Endothelial cell of umbilical vein (primary cell): Measurements from ENCODE around the gene MAPK6. TPM values are rescaled to one million over a fixed set of nuclear protein-coding genes. Genes with fewer than 3 reads are reported as not detected.

Experiments used
- BruUV-seq: library from RNA; stranded (reverse); fragments of 400-500 nt; replicated peaks from 2 replicates; lab custom pipeline; 2021; lab: Mats Ljungman, UMichigan
- CTCF ChIA-PET: fragments of 300-600, 350-600 bp; sonication (Branson Sonifier 250); formaldehyde crosslinking; loops from one replicate; lab custom pipeline; 2021; ENCODE audit warnings: antibody characterized with exemption, inconsistent platforms; lab: Charles Lee
- POLR2A ChIA-PET: fragments of 300-600, 350-600 bp; sonication (Branson Sonifier 250); formaldehyde crosslinking; loops from one replicate; lab custom pipeline; 2021; ENCODE audit warnings: antibody characterized with exemption, inconsistent platforms; lab: Charles Lee
- DNase-seq: peaks from one replicate; pipeline ENCODE4 v3.0.0-alpha.2; 2011; ENCODE audit warnings: low read depth, low spot score
- FAIRE-seq: peaks from 2 replicates; lab custom pipeline; 2011; peaks lifted over from hg19 to GRCh38; lab: Jason Lieb, UNC
- H2AFZ ChIP-seq: 2 replicates; pipeline ENCODE4 v1.6.0; 2012; ENCODE audit warnings: low read depth, low read length, control low read depth, inconsistent platforms
- H3K27ac ChIP-seq: 2 replicates; pipeline ENCODE4 v1.5.1; 2011; ENCODE audit warnings: low read depth, mild to moderate bottlenecking, control low read depth, low read length, moderate library complexity; ENCODE audit not compliant: insufficient read depth
- H3K27me3 ChIP-seq, 2 experiments: 2 replicates each; pipeline versions ENCODE4 v1.6.0 to v1.6.1; 2011; ENCODE audit warnings: low read length in 2 of 2, mixed read lengths in 1 of 2; ENCODE audit not compliant: control insufficient read depth in 2 of 2, insufficient read depth in 2 of 2
- H3K36me3 ChIP-seq, 2 experiments: 2 replicates in 1 of 2; 3 replicates in 1 of 2; pipeline ENCODE4 v1.5.1; 2011; ENCODE audit warnings: low read length in 2 of 2, mild to moderate bottlenecking in 1 of 2, moderate library complexity in 1 of 2; ENCODE audit not compliant: control insufficient read depth in 2 of 2, insufficient read depth in 2 of 2; ENCODE audit errors: extremely low read depth in 1 of 2
- H3K4me1 ChIP-seq: 3 replicates; pipeline ENCODE4 v1.5.1; 2011; ENCODE audit warnings: mild to moderate bottlenecking, low read length; ENCODE audit not compliant: control insufficient read depth, insufficient read depth; ENCODE audit errors: extremely low read depth
- H3K4me2 ChIP-seq: 2 replicates; pipeline ENCODE4 v1.6.1; 2011; ENCODE audit warnings: low read length, control low read depth, mixed read lengths; ENCODE audit not compliant: insufficient read depth
- H3K4me3 ChIP-seq, 3 experiments: fragments of 200-600 bp in 1 of 3; sonication (generic), shearing (Covaris generic) in 1 of 3; replicated peaks in 1 of 3; 2 replicates each; pipeline ENCODE4 v1.5.1; 2011 to 2016; ENCODE audit warnings: control low read depth in 3 of 3, low read length in 3 of 3, mild to moderate bottlenecking in 2 of 3, inconsistent platforms in 1 of 3, low read depth in 1 of 3, moderate library complexity in 1 of 3; ENCODE audit not compliant: insufficient read depth in 1 of 3
- H3K79me2 ChIP-seq: 2 replicates; pipeline ENCODE4 v1.6.0; 2012; ENCODE audit warnings: low read length, inconsistent platforms; ENCODE audit not compliant: control insufficient read depth, insufficient read depth
- H3K9ac ChIP-seq: replicated peaks from 2 replicates; pipeline ENCODE3; 2011; ENCODE audit warnings: low read length, control low read depth; ENCODE audit not compliant: insufficient read depth; ENCODE audit errors: extremely low read depth
- H3K9me1 ChIP-seq: replicated peaks from 3 replicates; pipeline ENCODE4 v1.6.0; 2011; ENCODE audit warnings: mild to moderate bottlenecking, low read length; ENCODE audit not compliant: control insufficient read depth, insufficient read depth; ENCODE audit errors: extremely low read depth
- H3K9me3 ChIP-seq: replicated peaks from 2 replicates; pipeline ENCODE4 v1.5.1; 2012; ENCODE audit warnings: low read length, inconsistent platforms; ENCODE audit not compliant: control insufficient read depth, insufficient read depth
- H4K20me1 ChIP-seq: replicated peaks from 2 replicates; pipeline ENCODE3; 2011; ENCODE audit warnings: mild to moderate bottlenecking, low read length; ENCODE audit not compliant: control insufficient read depth, insufficient read depth; ENCODE audit errors: extremely low read depth
- CTCF ChIP-seq, 2 donors: IDR thresholded peaks; 1 replicate in 1 of 2; 2 replicates in 1 of 2; pipeline ENCODE4 v1.5.1; 2011; ENCODE audit warnings: low read length in 2 of 2, mild to moderate bottlenecking in 2 of 2, moderate library complexity in 2 of 2, control low read depth in 1 of 2, inconsistent platforms in 1 of 2, low read depth in 1 of 2; ENCODE audit not compliant: insufficient read depth in 1 of 2; ENCODE audit errors: extremely low read depth in 1 of 2
- EZH2 ChIP-seq: IDR thresholded peaks from 2 replicates; pipeline ENCODE4 v1.6.1; 2012; ENCODE audit warnings: borderline replicate concordance, low read depth, mild to moderate bottlenecking, moderate library complexity, low read length, inconsistent platforms; ENCODE audit not compliant: severe bottlenecking
- FOS ChIP-seq: IDR thresholded peaks from 2 replicates; pipeline ENCODE4 v1.6.1; 2011; ENCODE audit warnings: mild to moderate bottlenecking, low read length, moderate library complexity, borderline replicate concordance; ENCODE audit not compliant: insufficient read depth
- GATA2 ChIP-seq: IDR thresholded peaks from 2 replicates; pipeline ENCODE4 v1.7.0; 2011; ENCODE audit warnings: low read depth, mild to moderate bottlenecking, moderate library complexity, mixed read lengths, low read length; ENCODE audit not compliant: insufficient read length, insufficient read depth
- JUN ChIP-seq: IDR thresholded peaks from 2 replicates; pipeline ENCODE4 v1.6.1; 2011; ENCODE audit warnings: borderline replicate concordance, low read depth; ENCODE audit not compliant: insufficient read length, insufficient read depth
- MAX ChIP-seq: IDR thresholded peaks from 2 replicates; pipeline ENCODE4 v1.6.1; 2011; ENCODE audit not compliant: insufficient read depth, insufficient read length
- MYC ChIP-seq: IDR thresholded peaks from one replicate; pipeline ENCODE4 v1.6.1; 2011; ENCODE audit warnings: mild to moderate bottlenecking, low read depth, low read length
- POLR2A ChIP-seq: IDR thresholded peaks from 2 replicates; pipeline ENCODE4 v1.6.1; 2012; ENCODE audit warnings: low read depth, mild to moderate bottlenecking, control low read depth, low read length
- POLR2AphosphoS5 ChIP-seq: IDR thresholded peaks from 2 replicates; pipeline ENCODE4 v1.6.1; 2012; ENCODE audit warnings: low read depth, mild to moderate bottlenecking, control low read depth, low read length, moderate library complexity; ENCODE audit not compliant: insufficient read depth
- dilution Hi-C: fragments of 300-500 bp; cut with MboI; formaldehyde crosslinking; loops from one replicate; pipeline ENCODE4 v1.15.0; 2019; ENCODE audit warnings: low sequenced_read_pairs; ENCODE audit not compliant: extremely low pct_ligation_motif_present
- intact Hi-C: fragments of 100-400 bp; cut with micrococcal nuclease; formaldehyde crosslinking; loops from one replicate; pipeline ENCODE4 v1.10.0; 2022
- polyA plus RNA-seq, 4 experiments: library from polyadenylated mRNA; depleted of rRNA in 3 of 4; stranded (reverse) in 3 of 4; unstranded in 1 of 4; fragments of >200 nt; gene quantifications; 2 replicates each; pipeline versions ENCODE4 v1.2.1 to v1.2.3, GENCODE V29; 2011 to 2012; ENCODE audit warnings: missing spikeins in 1 of 4
- total RNA-seq: library from RNA; stranded (reverse); gene quantifications from 2 replicates; pipeline ENCODE4 v1.2.3, GENCODE V29; 2021

The MAPK6 gene
- total and polyA plus RNA-seq, 2 donors (not counting 3 experiments of a cell fraction or from before 2014, with no cell fraction given), result 10.9 to 37.4 TPM

- no peak overlapping the region for H3K9ac ChIP-seq
- H3K4me3 ChIP-seq, result no peak overlapping the region
- H3K4me1 ChIP-seq, result peaks cover 19% of the 10 kb centered on the region
- no peaks in the 10 kb centered on the region for H3K27me3 ChIP-seq
- H2AFZ ChIP-seq, result no peak overlapping the region
- no peak overlapping the region for H3K27ac ChIP-seq
- no peak for FAIRE-seq
- no peaks in the 10 kb centered on the region for H3K9me3 ChIP-seq
- no peaks in the 10 kb centered on the region for H3K79me2 ChIP-seq
- BruUV-seq, result no TSS peak
- H3K36me3 ChIP-seq, result no peaks in the 10 kb centered on the region
- dilution Hi-C loops (no loop called here), intact Hi-C loops (no loop called here)
- H3K4me2 ChIP-seq, result no peak overlapping the region
- H3K9me1 ChIP-seq, result no peaks in the 10 kb centered on the region
- CTCF ChIA-PET, result interaction anchor here (0.9 to 2.5 kb wide), 2 partner anchors 27 to 28 kb away, joined by 3 to 5 read pairs; no protein-coding TSS in a partner anchor
- no peak for DNase-seq
- TF ChIP-seq JUN (no peak), FOS (no peak), MYC (no peak), POLR2A (no peak), MAX (no peak), EZH2 (no peak)
- H4K20me1 ChIP-seq, result no peaks in the 10 kb centered on the region
- POLR2A ChIA-PET, result no interaction called here
These were observed 87.6 kb downstream of the MAPK6 start for GRCh38 chr15:52106641-52107040.

GRCh38 chr15:52107238-52107637, 88.2 kb downstream of the MAPK6 start:
- FAIRE-seq (no peak), DNase-seq (no peak)
- Histone ChIP-seq H3K27ac (no peak overlapping the region), H4K20me1 (no peaks in the 10 kb centered on the region), H3K9me1 (no peaks in the 10 kb centered on the region), H3K36me3 (no peaks in the 10 kb centered on the region), H3K27me3 (no peaks in the 10 kb centered on the region), H3K9ac (no peak overlapping the region), H3K79me2 (no peaks in the 10 kb centered on the region), H3K4me3 (no peak overlapping the region), H2AFZ (no peak overlapping the region), H3K9me3 (no peaks in the 10 kb centered on the region), H3K4me1 (peaks cover 23% of the 10 kb centered on the region), H3K4me2 (no peak overlapping the region)
- TF ChIP-seq POLR2AphosphoS5 (no peak), MYC (no peak), MAX (no peak), FOS (no peak), CTCF (IDR thresholded peaks at IDR 0.05; ENCODE audit: extremely low read depth in 1 of 2, insufficient read depth in 1 of 2, low read depth in 1 of 2, low read length in 2 of 2) (no peak), GATA2 (no peak), POLR2A (no peak), EZH2 (no peak), JUN (no peak)
- CTCF ChIA-PET, result interaction anchor here (2.5 kb wide), 1 partner anchor 27 kb away, joined by 5 read pairs; no protein-coding TSS in a partner anchor
- BruUV-seq, result no TSS peak
- POLR2A ChIA-PET, result no interaction called here
- dilution Hi-C loops, result no loop called here
- intact Hi-C loops, result no loop called here
